Stimulated activated CD8-positive, alpha-beta memory T cell treated with anti-CD3 and anti-CD28 coated beads, Interleukin-4, amount 100 ng/mL, for 4 hours (primary cell): ENCODE measurements around the gene ASAP3.
"Not testable (repeated sequence)": the region's sequence is repeated elsewhere in the genome, so short reads cannot be mapped to it uniquely, and the experiment has no call there.

Source experiments
- DNase-seq, 2 donors: peaks; one replicate each; pipeline ENCODE4 v3.0.0-alpha.2; 2020; ENCODE audit warnings: low read depth in 2 of 2, low spot score in 1 of 2

The ASAP3 gene

GRCh38 chr1:23399229-23399628, 84.8 kb downstream of the ASAP3 start:
- DNase-seq, result no peak

DNA sequence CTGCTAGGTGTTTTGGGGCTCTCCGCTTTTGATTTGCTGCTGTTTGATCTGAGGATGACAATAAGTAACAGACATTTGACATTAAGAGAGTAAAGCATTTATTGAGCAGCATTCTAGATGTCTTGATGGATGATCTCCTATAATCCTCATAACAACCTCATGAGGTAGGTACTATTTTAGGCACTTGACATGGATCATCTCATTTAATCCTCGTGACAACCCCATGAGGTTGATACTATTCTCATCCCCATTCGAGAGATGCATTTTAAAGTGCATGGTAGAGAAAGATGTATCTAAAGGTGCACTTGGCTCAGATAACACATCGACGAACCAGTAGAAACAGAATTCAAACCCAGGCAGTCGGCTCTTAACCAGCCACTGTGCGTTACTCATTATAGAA, 86.1 kb downstream of the ASAP3 start:
- no peak for DNase-seq

- no peak for DNase-seq
These were observed 87.6 kb downstream of the ASAP3 start for GRCh38 chr1:23396380-23396779.

DNA sequence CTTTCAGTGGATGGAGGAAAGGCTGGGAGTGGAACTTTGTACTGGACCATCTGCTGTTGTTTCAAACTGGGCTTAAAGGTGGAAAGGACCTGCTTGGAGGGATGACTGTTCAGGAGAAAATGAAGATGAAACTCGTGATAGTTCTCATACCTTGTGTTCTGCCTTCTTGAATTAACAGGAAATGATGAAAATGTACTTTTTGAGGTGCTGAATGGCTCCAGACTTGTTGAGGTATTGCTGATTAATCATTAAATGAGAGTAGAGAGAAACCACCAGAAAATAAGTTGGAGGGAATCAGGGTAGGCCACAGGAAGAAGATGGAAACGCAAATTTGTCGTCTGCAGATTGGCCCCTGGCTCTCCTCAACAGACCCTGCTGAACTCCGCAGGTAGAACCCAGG, 88.1 kb downstream of the ASAP3 start:
- no peak for DNase-seq

GRCh38 chr1:23395154-23395724, 88.7 kb downstream of the ASAP3 start:
- DNase-seq, result no peak

DNA sequence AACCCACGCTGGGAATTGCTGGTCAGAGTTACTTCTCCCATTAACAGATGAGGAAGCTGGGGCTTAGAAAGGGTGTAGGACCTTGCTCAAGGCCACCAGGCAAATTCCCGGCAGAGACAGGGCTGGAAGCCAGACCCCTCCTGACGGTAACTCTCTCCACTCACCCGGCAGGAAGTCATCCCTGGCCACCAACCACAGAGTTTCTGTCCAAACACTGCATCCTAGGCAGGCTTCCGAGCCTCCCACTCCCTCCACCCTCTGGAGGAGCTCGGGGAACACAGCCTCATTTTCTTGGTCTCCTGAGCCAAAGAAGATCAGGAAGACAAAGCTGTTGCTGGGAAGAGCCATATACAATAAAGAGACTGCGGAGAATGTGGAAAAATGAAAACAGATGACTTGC, 89.3 kb downstream of the ASAP3 start:
- DNase-seq, result no peak

- DNase-seq, result no peak
These were observed 89.8 kb downstream of the ASAP3 start for GRCh38 chr1:23394181-23394580.

GRCh38 chr1:23393706-23394105, 90.3 kb downstream of the ASAP3 start:
- DNase-seq, result no peak

DNA sequence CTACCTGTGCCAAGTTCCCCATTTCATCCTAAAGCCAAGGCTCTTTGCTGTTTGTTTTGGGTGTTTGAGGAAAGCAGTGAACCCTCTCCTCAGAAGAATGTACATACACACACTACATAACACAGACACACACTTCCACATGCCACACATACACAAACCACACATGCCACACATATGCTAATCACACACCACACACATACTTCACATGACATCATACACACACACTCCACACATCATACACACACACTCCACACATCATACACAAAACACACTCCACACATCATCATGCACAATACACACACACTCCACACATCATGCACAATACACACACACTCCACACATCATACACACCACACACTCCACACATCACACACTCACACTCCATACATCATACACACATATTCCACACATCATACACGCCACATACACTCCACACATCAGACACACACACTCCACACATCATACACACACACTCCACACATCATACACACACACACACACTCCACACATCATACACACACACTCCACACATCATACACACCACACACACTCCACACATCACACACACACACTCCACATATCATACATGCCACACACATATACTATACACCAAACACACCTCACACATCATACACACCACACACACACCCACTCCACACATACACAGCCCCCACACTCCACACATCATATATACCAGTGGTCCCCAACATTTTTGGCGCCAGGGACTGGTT, 91.7 kb downstream of the ASAP3 start:
- DNase-seq, result no peak

DNA sequence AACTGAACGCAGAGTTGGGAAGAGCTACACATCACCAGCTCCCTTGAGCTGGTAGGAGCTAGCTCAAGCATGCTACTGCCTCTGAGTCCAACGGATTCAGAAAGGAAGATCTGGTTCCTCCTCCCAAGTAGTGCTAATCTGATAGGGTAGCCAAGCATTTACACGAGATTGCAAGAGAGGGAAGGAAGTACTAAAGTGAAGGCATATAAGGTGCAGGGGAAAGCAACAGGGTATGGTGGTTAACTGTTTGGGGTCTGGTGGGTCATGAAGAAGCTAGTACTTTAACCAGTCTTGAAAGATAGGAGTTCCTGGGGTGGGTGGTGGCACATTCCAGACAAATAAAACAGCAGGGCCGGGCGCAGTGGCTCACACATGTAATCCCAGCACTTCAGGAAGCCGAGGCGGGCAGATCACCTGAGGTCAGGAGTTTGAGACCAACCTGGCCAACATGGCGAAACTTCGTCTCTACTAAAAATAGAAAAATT, 94.1 kb downstream of the ASAP3 start:
- DNase-seq, result no peak

DNA sequence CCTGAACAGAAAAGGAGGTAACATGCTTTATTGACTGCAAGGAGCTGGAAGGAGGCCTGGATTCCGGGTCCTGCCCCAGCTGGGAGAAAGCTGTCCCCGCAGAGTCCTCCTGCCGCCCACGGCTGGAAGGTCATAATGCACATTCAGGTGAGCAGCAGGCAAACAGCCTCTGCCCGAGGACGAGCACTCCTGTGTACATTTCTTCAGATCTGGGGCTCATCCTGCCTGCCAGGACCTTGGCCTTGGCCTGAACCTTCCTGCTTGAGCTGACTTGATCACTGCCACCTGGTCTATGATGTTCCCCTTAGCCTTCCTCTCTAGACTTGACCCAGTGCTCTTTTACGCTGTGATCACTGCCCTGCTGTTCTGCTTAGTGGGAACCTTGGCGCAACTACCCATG, 96.5 kb downstream of the ASAP3 start:
- no peak for DNase-seq

GRCh38 chr1:23385119-23385621, 98.8 kb downstream of the ASAP3 start:
- DNase-seq, result no peak

DNA sequence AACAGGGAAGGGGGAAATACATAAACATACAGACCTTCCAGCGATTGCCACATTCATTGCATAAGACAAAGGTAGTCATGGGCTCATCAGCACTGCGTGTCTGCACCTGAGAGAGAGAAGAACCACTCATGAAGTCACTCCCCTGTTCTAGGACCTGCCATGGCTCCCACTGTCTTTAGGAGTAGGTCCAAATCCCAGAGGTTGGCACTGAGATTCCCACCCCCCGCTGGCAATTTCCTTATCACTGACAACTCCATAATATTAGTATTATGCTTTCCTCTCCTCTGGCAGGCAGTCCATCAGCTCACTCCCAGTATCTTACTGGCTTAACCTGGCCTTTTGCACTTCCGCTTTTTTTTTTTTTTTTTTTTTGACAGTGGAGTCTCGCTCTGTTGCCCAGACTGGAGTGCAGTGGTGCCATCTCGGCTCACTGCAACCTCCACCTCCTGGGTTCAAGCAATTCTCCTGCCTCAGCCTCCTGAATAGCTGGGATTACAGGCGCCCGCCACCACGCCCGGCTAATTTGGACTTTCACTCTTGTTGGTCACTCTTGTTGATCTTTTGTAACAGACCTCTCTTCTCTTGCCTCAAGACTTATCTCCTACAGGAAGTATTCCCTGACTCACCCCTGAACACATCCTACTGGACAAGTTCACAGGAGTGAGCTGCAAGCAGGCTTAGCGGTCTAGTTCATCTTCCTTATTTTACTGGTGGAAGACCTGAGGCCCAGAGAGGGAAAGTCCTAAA, 99.5 kb downstream of the ASAP3 start:
- no peak for DNase-seq

- no peak for DNase-seq
These were observed 100.2 kb downstream of the ASAP3 start for GRCh38 chr1:23383577-23384311.

- no peak for DNase-seq
These were observed 102.6 kb downstream of the ASAP3 start for GRCh38 chr1:23381233-23381885.

GRCh38 chr1:23380719-23381118, 103.3 kb downstream of the ASAP3 start:
- DNase-seq, result no peak

DNA sequence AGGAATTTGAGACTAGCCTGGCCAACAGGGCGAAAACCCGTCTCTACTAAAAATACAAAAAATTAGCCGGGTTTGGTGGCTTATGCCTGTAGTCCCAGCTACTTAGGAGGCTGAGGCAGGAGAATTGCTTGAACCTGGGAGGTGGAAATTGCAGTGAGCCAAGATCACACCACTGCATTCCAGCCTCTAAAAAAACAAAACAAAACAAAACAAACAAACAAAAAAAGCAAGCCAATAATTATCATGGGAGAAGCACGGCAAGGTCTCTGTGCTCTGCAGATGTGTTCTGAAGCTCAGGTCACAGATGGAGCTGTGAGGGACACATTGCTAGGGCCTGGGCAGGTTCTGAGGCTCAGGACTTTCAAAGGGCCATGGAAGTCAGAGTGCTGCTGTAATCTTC, 103.7 kb downstream of the ASAP3 start:
- DNase-seq, result not testable (repeated sequence)
